NCI-H1694 (cell line): ENCODE data around the gene C1orf116.

Experiments used
- DNase-seq: peaks from one replicate; lab custom pipeline; 2025; lab: John Stamatoyannopoulos, UW

Gene C1orf116

GRCh38 chr1:207032528-207033017, at the start of gene C1orf116:
TSS of gene C1orf116 (minus strand) at chr1:207032756. CDS start at chr1:207027598, 5,158 bp downstream.
- DNase-seq: no peak

GRCh38 chr1:207081806-207082205, 49.2 kb upstream of the C1orf116 start:
- no peak for DNase-seq

DNA sequence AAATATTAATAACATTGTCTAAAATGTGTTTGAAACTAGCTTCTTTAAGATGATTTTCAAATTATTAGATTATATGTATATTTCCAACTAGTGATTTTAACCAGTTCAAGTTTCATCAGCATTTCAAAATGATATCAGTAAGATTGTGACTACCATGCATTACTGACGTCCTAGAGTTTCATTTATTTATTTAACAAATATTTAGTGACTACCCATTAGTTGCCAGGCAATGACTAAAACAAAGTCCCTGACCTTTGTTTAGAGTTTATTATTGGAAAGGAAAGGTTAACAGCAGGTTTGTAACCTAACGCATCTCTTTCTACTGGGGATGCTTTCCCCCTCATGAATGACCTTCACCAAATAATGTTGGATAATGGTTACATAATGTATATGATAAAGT, 48.5 kb upstream of the C1orf116 start:
- DNase-seq: no peak

- DNase-seq: no peak
Observed at GRCh38 chr1:207079706-207080241, 47.2 kb upstream of the C1orf116 start.

DNA sequence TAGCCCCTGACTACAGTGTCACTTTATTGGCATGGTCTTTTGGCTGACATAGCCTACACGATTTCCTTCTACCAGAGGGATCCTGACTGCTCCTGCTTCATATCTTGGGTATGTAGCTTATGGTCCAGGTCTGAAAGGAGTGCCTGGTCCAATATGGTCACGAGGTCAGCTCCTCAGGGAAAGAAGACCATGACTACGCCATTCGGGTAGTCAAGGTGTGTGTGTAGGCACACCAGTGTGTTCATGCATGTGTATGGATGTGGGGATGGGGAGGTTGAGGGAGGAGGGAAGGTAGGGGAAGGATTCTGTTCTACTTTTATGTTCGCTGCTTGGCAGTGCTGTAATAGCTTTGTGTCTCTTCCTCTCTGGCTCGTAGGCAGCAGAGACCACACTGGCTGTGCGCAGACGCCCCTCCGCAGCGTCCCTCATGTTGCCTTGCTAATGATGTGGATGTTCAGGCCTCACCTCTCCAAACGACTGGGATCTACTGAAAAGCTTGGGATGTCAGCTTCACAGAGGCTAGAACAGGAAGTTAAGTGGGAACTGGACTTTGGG, 46.1 kb upstream of the C1orf116 start:
- DNase-seq: no peak

DNA sequence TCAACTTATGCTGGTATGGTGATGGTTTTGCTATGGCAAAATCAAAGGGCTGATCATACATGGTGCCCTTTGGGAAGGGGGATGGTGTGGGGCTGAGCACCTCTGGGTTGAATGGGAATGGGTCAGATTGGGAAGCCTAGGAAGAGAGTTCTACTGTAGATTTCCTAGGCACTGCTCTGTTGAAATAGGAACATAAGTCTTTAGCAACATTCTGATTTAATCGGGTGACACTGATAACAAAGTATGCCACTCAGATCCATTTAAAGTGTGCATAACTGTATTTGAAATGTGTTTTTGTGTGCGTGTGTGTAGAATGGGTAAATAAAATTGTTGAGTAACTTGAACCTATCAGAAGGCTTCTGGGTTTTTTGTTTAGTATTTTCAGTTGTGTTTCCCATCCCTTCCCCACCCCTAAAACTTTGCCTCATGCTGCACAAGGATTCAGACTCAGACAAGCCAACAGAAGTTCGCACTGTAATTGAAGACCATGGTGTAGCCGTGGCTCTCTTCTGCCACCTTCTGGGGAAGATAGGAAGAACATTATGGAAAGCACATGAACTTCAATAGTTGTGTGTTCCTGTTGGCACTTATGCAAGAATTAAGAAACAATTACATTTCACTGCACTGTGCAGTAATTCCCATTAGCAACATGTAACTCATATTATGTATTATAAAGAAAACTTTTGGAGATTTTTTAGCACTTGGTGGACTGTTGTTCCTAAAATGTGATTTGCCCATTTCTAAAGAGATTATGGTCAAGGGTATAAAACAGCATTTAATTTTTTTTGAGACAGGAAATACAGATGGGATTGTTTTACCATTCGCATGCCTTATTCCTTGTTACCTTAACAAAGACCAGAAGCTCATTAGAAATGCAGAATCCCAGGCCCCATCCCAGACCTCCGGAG, 45.2 kb upstream of the C1orf116 start:
- peak; percentile 6 for DNase-seq

- no peak for DNase-seq
Observed at GRCh38 chr1:207077012-207077411, 44.5 kb upstream of the C1orf116 start.

GRCh38 chr1:207076181-207076955, 43.8 kb upstream of the C1orf116 start:
- no peak for DNase-seq

- DNase-seq: no peak
Observed at GRCh38 chr1:207073906-207074820, 41.6 kb upstream of the C1orf116 start.

GRCh38 chr1:207072233-207072632, 39.7 kb upstream of the C1orf116 start:
- DNase-seq: no peak

GRCh38 chr1:207071426-207071825, 38.9 kb upstream of the C1orf116 start:
- no peak for DNase-seq

DNA sequence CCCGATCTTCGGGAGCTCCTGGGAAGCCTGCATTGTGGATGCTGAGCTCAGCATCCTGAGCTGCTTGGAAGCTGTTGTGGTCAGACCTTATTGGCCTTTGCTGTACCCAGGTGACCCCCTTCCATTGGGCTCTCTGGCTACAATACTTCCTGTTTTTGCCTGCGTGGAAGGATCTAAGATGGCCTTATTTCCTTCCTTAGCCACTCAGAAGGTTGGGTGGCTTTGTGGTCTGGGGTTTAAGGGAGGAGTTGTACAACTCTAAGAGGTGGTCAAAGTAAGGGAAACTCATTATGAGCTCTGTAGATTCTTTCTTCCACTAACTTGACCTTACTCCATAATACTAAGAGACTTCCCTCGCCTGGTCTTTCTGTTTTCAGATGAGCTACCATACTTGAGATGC, 38.3 kb upstream of the C1orf116 start:
- DNase-seq: no peak

DNA sequence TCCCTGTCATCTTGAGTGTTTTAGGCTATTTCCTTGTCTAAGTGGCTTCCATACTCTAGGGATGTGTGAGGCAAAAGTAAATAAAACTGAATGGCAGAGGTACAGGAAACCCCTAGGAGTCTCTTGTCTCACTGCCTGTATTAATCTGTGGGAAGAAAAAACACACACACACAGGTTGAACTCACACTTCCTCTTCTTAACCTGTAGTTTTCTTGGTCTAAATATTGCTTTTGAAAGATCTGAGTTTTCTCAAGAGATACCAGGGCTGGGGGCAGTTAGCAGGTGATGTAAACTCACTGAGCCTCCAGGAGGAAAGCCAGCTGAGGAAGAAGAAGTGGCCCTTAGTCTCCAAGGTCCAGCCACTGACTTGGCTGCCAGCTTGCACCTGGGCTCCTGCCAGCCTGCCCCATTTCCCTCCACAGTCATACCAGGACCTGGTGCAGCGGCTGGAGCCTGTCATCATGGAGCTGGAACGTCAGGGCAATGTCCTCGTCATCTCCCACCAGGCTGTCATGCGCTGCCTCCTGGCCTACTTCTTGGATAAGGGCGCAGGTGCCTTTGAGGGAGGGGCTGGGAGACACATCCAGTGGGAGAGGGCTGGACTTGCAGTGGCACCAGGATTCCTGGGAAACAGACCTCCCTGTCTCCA, 37.4 kb upstream of the C1orf116 start:
- no peak for DNase-seq

GRCh38 chr1:207069061-207069460, 36.5 kb upstream of the C1orf116 start:
- DNase-seq: no peak

- DNase-seq: no peak
Observed at GRCh38 chr1:207067665-207068064, 35.1 kb upstream of the C1orf116 start.

GRCh38 chr1:207067185-207067584, 34.6 kb upstream of the C1orf116 start:
- DNase-seq: no peak

DNA sequence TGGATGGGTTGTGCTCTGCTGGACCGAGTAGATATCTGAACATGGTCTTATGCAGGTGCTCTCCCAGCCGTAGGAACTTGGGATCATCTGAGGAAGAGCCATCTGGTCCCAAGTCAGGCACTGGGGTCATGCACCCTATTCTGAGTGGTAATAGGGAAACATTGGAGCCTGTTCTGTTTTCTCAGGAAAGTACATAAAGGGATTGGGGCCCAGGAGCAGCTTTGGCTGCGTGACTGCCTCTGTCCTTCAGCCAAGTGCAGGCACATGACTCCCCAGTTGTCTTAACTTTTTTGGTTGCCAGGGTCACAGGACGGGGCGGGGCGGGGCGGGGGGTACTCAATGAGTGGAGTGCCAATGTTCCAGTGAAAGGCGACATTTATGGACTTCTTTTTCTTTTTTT, 32.0 kb upstream of the C1orf116 start:
- no peak for DNase-seq

- no peak for DNase-seq
Observed at GRCh38 chr1:207063014-207063413, 30.5 kb upstream of the C1orf116 start.

GRCh38 chr1:207062058-207062457, 29.5 kb upstream of the C1orf116 start:
- DNase-seq: no peak

- DNase-seq: no peak
Observed at GRCh38 chr1:207060596-207060995, 28.0 kb upstream of the C1orf116 start.

DNA sequence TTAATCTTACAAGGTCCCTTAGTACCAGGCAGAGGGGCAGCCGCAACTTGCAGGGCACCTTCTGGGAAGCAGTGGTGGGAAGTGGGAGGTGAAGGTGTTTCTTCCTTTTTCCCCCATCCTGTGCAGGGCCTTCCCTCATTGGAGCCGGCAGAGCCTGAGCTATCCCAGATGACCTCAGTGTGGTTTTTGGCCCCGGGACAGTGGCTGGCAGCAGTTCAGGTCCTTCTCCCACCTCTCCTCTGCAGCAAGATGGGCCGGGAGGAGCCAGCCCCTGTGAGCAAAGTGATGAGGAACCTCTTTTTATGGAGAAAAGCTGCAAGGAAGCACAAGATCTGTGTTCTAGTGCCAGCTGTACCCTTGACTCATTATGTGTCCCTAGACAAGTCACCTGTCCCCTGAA, 27.3 kb upstream of the C1orf116 start:
- no peak for DNase-seq
